Measurements from ENCODE around the gene YBX3. TPM values are rescaled to one million over a fixed set of nuclear protein-coding genes. Genes with fewer than 3 reads are reported as not detected.

The YBX3 gene
- total RNA-seq, 1 donor from 2014 or later, result 4.5 TPM

DNA sequence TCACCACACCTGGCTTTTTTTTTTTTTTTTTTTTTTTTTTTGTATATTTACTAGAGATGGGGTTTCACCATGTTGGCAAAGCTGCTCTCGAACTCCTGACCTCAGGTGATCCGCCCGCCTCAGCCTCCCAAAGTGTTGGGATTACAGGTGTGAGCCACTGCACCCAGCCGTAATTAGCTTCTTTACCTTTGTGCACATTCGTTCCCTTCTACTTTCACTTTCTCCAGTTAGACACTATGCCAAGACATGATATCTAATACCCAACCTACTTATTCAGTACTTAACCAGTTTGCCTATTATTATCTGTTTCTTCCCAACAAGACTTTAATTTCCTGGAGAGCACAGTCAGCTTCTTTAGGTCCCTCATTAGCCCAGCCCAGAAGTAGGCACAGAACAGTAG, 54.6 kb downstream of the YBX3 start:
- DNase-seq, result no peak

DNA sequence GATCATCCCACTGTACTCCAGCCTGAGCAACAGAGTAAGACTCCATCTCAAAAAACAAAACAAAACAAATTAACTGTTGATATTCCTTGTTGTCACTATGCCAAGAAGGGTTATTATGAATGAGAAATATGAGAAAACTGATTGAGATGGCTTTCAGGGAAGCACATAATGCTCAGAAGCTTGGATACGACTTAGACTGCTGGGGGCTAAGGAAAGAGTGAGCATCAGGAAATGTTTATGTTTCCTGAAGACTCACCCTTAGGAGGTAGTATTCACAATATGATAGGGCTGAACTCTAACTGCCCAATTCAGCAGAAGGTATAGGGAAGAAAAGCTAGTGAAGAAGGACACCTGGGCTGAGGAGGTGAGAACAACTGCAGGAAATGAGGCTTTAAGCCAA, 55.5 kb downstream of the YBX3 start:
- DNase-seq, result no peak

DNA sequence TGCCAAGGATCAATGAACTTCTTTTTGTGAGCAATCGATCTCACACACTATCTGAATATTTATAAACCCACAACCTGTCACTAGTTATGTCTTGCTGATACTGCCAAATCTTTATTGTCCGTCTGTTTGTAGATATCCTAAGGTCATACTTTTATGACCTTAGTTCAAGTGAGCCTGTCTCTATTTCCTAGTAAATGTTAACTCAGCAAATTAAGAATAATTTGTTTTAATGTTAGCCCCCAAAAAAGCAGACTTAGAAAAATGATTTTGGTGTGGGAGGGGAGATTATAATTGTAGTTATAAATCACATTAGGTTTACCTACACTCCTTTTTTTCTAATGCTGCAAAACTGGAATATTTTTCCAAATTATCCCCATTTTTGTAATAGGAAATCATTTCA, 58.6 kb downstream of the YBX3 start:
- DNase-seq, result no peak

DNA sequence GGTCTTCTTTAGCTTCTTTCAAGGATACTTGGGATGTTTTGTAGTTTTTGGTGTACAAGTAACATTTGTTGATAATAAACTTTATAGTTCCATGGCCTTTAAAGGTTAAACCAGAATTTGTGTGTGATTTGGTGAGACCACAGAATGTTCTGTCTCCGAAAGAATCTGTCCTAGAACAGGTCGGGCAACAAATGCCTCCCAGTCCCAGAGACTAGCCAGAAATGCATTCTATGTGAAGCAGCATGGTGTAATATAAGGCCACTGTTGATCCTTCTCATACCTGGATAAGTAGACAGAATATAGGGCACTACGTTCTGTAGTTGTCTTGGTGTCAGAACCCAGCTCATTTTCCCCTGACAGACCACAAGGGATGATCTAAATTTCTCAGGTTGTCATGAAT, 59.3 kb downstream of the YBX3 start:
- DNase-seq, result no peak

DNA sequence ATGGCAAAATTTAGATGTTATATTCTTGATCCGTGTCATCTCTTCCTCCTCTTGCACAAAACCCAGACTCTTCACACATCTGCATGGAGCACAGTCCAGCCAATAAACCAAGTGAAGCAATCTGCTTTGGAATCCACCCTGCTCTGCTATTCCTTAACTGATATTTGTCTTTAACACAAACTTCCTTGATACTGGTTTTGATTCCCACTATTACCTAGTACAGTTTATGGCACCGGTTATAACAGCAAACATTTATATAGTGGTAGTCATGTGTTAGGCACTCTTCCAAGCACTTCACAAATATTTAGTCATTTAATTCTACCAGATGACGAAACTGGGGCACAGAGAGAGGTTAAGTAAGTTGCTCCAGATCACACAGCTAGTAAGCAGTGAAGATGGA, 61.8 kb downstream of the YBX3 start:
- DNase-seq, result no peak

DNA sequence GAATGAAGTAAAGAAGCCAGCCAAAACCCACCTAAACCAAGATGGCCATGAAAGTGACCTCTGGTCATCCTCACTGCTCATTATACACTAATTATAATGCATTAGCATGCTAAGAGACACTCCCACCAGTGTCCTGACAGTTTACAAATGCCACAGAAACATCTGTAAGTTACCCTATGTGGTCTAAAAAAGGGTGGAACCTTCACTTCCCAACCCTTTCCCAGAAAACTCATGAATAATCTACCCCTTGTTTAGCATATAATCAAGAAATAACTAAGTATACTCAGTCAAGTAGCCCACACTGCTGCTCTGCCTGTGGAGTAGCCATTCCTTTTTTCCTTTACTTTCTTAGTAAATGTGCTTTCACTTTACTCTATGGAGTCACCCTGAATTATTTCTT, 69.1 kb downstream of the YBX3 start:
- DNase-seq, result no peak

DNA sequence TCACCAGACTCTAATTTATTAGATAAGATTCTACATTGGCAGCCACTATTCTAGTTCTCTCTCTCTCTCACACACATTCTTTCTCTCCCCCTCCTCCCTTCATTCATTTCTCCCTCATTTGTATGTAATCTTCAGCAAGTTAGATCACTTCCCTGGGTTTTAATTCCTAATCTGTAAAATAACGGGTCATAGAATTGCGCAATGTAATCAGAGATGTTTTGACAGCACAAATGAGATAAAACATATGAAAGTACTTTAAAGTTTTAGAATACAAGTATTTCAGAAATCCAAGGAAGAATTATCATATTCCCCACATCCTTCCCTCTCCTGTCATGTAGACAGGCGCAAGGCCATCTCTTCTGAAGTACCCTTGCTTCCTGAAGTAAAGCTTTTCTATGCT, 70.9 kb downstream of the YBX3 start:
- no peak for DNase-seq

Other genes starting within 250 kb of the YBX3 start
- gene EIF2S3B, start 217.4 kb downstream of the YBX3 start, total RNA-seq, result 1.9 TPM
- gene MAGOHB, start 109.7 kb downstream of the YBX3 start, total RNA-seq, result 29.3 TPM
- gene STYK1, start 49.3 kb downstream of the YBX3 start, total RNA-seq, result 6.7 TPM
- gene TAS2R7, start 79.3 kb upstream of the YBX3 start, total RNA-seq, result 1.1 TPM
- 0.31 TPM for gene TAS2R8, start 84.0 kb upstream of the YBX3 start, total RNA-seq
- 1.2 TPM for gene TAS2R9, start 86.8 kb upstream of the YBX3 start, total RNA-seq
- gene TAS2R10, start 103.0 kb upstream of the YBX3 start, total RNA-seq, result 5.5 TPM
- gene PRR4, start 126.2 kb upstream of the YBX3 start, total RNA-seq, result 4.8 TPM
- 95.9 TPM for gene PRH1, start 160.9 kb upstream of the YBX3 start, total RNA-seq
- 8.3 TPM for gene TAS2R13, start 186.2 kb upstream of the YBX3 start, total RNA-seq
- gene PRH2, start 205.9 kb upstream of the YBX3 start, total RNA-seq, result 0.62 TPM
- 11.4 TPM for gene TAS2R14, start 215.9 kb upstream of the YBX3 start, total RNA-seq